Astrocyte (in vitro differentiated cells and primary cell): Measurements from ENCODE around the gene AMFR. TPM values are rescaled to one million over a fixed set of nuclear protein-coding genes. Genes with fewer than 3 reads are reported as not detected.

Experiments
- DNase-seq: peaks from one replicate; pipeline ENCODE4 v3.0.0-alpha.2; 2010; ENCODE audit warnings: low read depth
- FAIRE-seq: peaks from 2 replicates; lab custom pipeline; 2011; peaks lifted over from hg19 to GRCh38; lab: Jason Lieb, UNC
- H2AFZ ChIP-seq: 2 replicates; pipeline ENCODE4 v1.6.0; 2012; ENCODE audit warnings: low read depth, low read length, inconsistent platforms
- H3K27ac ChIP-seq: 2 replicates; pipeline ENCODE4 v1.5.1; 2011; ENCODE audit warnings: low read depth, low read length, inconsistent platforms
- H3K27me3 ChIP-seq: 2 replicates; pipeline ENCODE4 v1.6.0; 2011; ENCODE audit warnings: low read length, inconsistent platforms; ENCODE audit not compliant: insufficient read depth
- H3K36me3 ChIP-seq: 2 replicates; pipeline ENCODE4 v1.5.1; 2011; ENCODE audit warnings: low read length, inconsistent platforms; ENCODE audit not compliant: insufficient read depth
- H3K4me1 ChIP-seq: 2 replicates; pipeline ENCODE4 v1.5.1; 2011; ENCODE audit warnings: low read length, inconsistent platforms; ENCODE audit not compliant: insufficient read depth
- H3K4me2 ChIP-seq: 2 replicates; pipeline ENCODE4 v1.6.0; 2012; ENCODE audit warnings: low read length, inconsistent platforms
- H3K4me3 ChIP-seq: 2 replicates; pipeline ENCODE4 v1.5.1; 2011; ENCODE audit warnings: low read depth, mild to moderate bottlenecking, low read length, inconsistent platforms; ENCODE audit not compliant: insufficient read depth
- H3K79me2 ChIP-seq: 2 replicates; pipeline ENCODE4 v1.6.0; 2012; ENCODE audit warnings: mild to moderate bottlenecking, low read length, inconsistent platforms; ENCODE audit not compliant: insufficient read depth
- H3K9ac ChIP-seq: 2 replicates; pipeline ENCODE4 v1.6.0; 2012; ENCODE audit warnings: mild to moderate bottlenecking, low read length, inconsistent platforms
- H3K9me3 ChIP-seq: 2 replicates; pipeline ENCODE4 v1.5.1; 2012; ENCODE audit warnings: low read depth, mild to moderate bottlenecking, low read length, inconsistent platforms; ENCODE audit not compliant: insufficient read depth
- H4K20me1 ChIP-seq: 2 replicates; pipeline ENCODE4 v1.6.0; 2012; ENCODE audit warnings: low read length, inconsistent platforms; ENCODE audit not compliant: insufficient read depth
- H3K27ac Mint-ChIP-seq: one replicate; pipeline ENCODE4 v1.8.0; 2021; ENCODE audit warnings: mild to moderate bottlenecking, mixed read lengths; ENCODE audit not compliant: unreplicated experiment
- H3K27me3 Mint-ChIP-seq: one replicate; pipeline ENCODE4 v1.8.0; 2021; ENCODE audit warnings: low read depth, mixed read lengths; ENCODE audit not compliant: unreplicated experiment
- H3K36me3 Mint-ChIP-seq: one replicate; pipeline ENCODE4 v1.8.0; 2021; ENCODE audit warnings: low read depth, mixed read lengths; ENCODE audit not compliant: unreplicated experiment
- H3K4me1 Mint-ChIP-seq: one replicate; pipeline ENCODE4 v1.8.0; 2021; ENCODE audit warnings: low read depth, mixed read lengths; ENCODE audit not compliant: unreplicated experiment
- H3K4me3 Mint-ChIP-seq: one replicate; pipeline ENCODE4 v1.8.0; 2021; ENCODE audit warnings: mild to moderate bottlenecking, moderate library complexity, mixed read lengths; ENCODE audit not compliant: unreplicated experiment
- H3K9me3 Mint-ChIP-seq: one replicate; pipeline ENCODE4 v1.8.0; 2021; ENCODE audit warnings: mild to moderate bottlenecking, mixed read lengths; ENCODE audit not compliant: unreplicated experiment
- CTCF ChIP-seq: IDR thresholded peaks from 2 replicates; pipeline ENCODE4 v1.5.1; 2011; ENCODE audit warnings: low read depth, mild to moderate bottlenecking, inconsistent platforms, low read length, moderate library complexity; ENCODE audit not compliant: insufficient read depth
- EZH2 ChIP-seq: IDR thresholded peaks from 2 replicates; pipeline ENCODE4 v1.6.1; 2012; ENCODE audit warnings: mild to moderate bottlenecking, low read length, inconsistent platforms; ENCODE audit not compliant: insufficient read depth
- total RNA-seq: library from RNA; stranded (reverse); gene quantifications from 2 replicates; pipeline ENCODE4 v1.2.1, GENCODE V29; 2021

The AMFR gene
- total RNA-seq, 1 donor from 2014 or later: 86.2 TPM

GRCh38 chr16:56357241-56357764 lies 68.0 kb downstream of the AMFR start:
- no peaks in the 10 kb centered on the region for H3K9me3 ChIP-seq

GRCh38 chr16:56356276-56357240 lies 68.8 kb downstream of the AMFR start:
- Histone ChIP-seq H3K27me3 (no peaks in the 10 kb centered on the region), H4K20me1 (no peaks in the 10 kb centered on the region), H3K4me3 (peak overlapping the region; percentile 53), H3K4me2 (peak overlapping the region; percentile 89), H3K9ac (peak overlapping the region; percentile 89), H3K27ac (peak overlapping the region; percentile 90), H2AFZ (peak overlapping the region; percentile 46), H3K36me3 (no peaks in the 10 kb centered on the region), H3K9me3 (no peaks in the 10 kb centered on the region), H3K4me1 (peaks cover 25% of the 10 kb centered on the region), H3K79me2 (no peaks in the 10 kb centered on the region)
- TF ChIP-seq CTCF (peak; percentile 77), EZH2 (no peak)
- peaks cover 5% of the 10 kb centered on the region for H3K36me3 Mint-ChIP-seq
- no peak for FAIRE-seq
- DNase-seq: peak; percentile 76
- H3K4me1 Mint-ChIP-seq: peaks cover 9% of the 10 kb centered on the region
- H3K9me3 Mint-ChIP-seq: no peaks in the 10 kb centered on the region
- peaks cover 3% of the 10 kb centered on the region for H3K27me3 Mint-ChIP-seq
- H3K4me3 Mint-ChIP-seq: peak overlapping the region; percentile 76
- peak overlapping the region; percentile 86 for H3K27ac Mint-ChIP-seq

More at GRCh38 chr16:56357241-56357764, 68.0 kb downstream of the AMFR start:
- H3K4me2 ChIP-seq: peak overlapping the region; percentile 89
- peaks cover 5% of the 10 kb centered on the region for H3K36me3 Mint-ChIP-seq
- FAIRE-seq (no peak), DNase-seq (peak; percentile 76)
- no peaks in the 10 kb centered on the region for H3K9me3 Mint-ChIP-seq
- peak overlapping the region; percentile 86 for H3K27ac Mint-ChIP-seq
- TF ChIP-seq EZH2 (no peak), CTCF (no peak)
- H3K9ac ChIP-seq: peak overlapping the region; percentile 89
- H3K27me3 ChIP-seq: no peaks in the 10 kb centered on the region
- H3K4me3 ChIP-seq: peak overlapping the region; percentile 53
- H4K20me1 ChIP-seq: no peaks in the 10 kb centered on the region
- H3K4me1 ChIP-seq: peaks cover 25% of the 10 kb centered on the region
- H2AFZ ChIP-seq: peak overlapping the region; percentile 77
- H3K79me2 ChIP-seq: no peaks in the 10 kb centered on the region
- H3K27me3 Mint-ChIP-seq: peaks cover under 1% of the 10 kb centered on the region
- H3K4me1 Mint-ChIP-seq: peaks cover 9% of the 10 kb centered on the region
- H3K36me3 ChIP-seq: peaks cover 6% of the 10 kb centered on the region
- peak overlapping the region; percentile 90 for H3K27ac ChIP-seq
- no peak overlapping the region for H3K4me3 Mint-ChIP-seq
